HG03064 (cell line): ENCODE data around the gene CAPZA3.
"Not testable (repeated sequence)": the region's sequence is repeated elsewhere in the genome, so short reads cannot be mapped to it uniquely, and the experiment has no call there.

ENCODE experiments used
- ATAC-seq: cut with Tn5 transposase; IDR thresholded peaks from one replicate; pipeline ENCODE4 v1.9.1; 2021; ENCODE audit warnings: low read depth; ENCODE audit not compliant: unreplicated experiment

CAPZA3 gene, protein sequence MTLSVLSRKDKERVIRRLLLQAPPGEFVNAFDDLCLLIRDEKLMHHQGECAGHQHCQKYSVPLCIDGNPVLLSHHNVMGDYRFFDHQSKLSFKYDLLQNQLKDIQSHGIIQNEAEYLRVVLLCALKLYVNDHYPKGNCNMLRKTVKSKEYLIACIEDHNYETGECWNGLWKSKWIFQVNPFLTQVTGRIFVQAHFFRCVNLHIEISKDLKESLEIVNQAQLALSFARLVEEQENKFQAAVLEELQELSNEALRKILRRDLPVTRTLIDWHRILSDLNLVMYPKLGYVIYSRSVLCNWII

DNA sequence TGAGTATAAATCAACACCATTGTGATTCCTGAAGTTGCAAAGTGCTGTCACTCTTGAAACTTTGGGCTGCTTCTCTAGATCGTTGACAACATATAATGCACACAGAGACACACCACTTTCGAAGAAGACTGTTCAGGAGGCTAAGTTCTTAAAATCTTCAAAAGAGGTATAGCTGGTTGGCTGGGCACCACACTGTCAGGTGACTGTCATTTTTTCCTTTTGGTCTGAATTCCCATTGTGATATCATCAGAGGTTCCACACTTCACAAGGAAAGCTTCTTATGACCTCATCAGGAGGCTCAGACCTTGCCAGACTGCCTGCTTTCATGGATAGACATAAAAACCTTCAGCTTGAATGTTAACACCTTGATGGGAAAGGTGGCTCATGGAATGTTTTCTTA, at the start of gene CAPZA3, which contains the start of gene PLCZ1:
TSS of gene CAPZA3 (plus strand) at position 301 of the 400 bp plus-strand sequence. CDS start 150 bp downstream, outside the sequence.
TSS of gene PLCZ1 (minus strand) at position 194 of the 400 bp plus-strand sequence. CDS start 641 bp downstream, outside the sequence.
- no peak for ATAC-seq

DNA sequence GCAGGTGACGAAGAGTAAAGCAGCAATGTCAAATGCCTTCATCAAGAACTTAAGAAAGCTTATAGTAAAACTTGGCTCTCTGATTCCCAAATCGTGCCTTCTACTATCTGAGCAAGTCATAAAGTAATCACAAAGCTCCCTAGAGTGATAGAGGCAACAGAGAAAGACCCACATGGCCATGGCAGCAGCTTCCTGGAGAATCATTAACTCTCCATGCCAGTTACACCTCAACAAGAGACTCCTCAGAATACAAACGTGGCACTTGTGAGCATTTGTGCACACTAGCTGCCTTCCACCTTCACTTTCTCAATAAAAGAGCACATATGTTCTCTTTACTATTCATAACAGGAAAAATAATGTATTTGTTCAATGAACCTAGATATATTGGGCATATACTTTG, 48.1 kb upstream of the CAPZA3 start:
- no peak for ATAC-seq

DNA sequence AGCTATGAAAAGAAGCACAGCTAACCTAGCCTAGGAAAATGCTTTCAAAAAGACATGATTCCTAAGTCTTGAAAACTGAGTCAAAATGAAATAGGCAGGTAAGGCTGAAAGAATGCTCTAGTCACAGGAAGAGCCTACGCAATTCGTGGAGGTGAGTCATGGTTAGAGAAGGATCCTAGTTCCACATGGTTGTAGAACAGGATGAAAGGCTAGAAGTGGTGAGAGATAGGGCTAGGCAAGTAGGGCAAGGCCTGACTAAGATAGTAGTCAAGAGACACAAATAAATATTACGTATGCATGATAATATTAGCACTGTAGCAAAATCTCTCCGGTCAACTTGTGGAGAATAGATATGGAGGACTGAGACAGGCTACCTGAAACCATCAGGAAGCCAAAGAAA, 47.3 kb upstream of the CAPZA3 start:
- ATAC-seq, result no peak

DNA sequence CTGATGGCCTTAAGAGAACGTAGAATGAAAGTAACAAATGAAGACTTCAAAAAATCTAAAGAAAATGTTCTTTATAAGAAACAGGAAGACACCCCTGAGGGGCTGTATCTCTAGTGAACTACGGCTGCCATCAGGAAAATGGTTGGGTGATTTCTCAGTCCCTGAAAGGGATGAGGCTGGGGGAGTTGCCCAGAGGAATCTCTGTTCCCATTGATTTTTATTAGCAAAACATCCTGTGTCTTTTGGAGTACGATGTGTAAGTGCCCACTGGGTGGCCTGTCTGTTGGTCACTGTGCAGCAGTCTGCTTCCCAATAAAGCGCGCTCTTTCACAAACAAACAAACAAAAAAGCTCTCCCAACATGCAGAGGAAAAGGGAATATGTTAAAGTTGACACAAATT, 43.9 kb upstream of the CAPZA3 start:
- ATAC-seq, result not testable (repeated sequence)

DNA sequence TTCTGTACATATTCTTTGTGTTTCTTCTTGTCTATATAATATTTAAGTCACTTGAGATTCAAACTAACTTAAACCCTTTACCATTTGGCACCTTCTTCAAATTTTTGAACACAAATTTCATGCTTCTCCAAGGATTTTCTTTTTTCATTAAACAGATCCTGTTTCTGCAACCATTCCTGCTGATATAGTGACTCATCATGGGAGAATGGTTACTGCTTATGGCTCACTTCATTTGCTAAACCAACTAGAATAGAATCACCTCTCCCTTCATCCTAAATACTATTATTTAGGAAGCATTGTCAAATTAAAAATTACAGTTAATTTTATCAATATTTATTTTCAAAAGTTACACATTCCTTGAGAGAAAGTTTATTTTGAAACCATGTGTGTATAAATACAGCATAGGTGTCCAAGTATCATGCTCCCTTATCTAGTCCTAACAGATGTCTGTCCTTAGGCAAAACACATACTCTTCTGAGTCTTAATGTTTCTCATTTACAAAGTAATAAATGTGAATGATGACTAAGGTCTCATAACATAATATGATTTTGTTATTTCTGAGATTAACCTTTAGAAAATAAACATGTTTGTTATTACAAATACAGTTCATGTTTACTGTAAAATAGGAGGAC, 40.8 kb upstream of the CAPZA3 start:
- no peak for ATAC-seq

DNA sequence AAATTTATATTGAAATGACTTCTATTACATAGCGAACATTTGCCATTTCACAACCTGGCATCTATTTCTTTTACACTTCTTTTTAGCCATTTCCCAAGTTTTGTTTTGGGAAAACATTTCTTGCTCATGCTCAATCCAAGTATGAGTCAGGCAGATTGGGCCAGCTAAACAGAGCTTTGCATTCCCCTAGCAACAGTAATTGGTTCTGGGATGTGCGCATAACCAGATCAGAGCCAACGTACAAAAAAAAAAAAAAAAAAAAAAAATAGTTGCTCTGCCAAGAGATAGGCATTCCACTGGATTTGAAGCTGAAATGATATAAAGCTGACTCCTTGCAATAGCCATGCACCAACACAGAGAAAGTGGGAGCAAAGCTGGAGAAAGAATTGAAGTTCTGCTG, 37.6 kb upstream of the CAPZA3 start:
- ATAC-seq, result no peak

DNA sequence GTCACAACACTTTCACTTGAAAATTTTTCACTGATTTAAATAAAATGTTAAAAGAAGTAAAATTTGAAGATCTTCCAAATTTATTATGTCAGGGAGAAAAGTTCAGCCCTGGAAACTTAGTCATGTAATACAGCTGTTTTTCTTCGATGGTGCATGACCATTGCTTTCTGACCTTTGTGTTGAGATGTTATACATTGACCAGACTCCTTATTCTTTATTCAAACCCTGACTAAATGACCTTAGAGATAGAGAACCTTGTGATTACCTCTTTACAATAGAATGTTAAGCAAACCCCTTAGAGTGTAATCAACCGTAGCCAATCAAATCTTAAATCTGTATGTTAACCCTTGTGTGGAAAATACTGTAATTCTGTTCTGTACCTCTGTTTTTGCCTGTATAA, 34.6 kb upstream of the CAPZA3 start:
- ATAC-seq, result no peak

DNA sequence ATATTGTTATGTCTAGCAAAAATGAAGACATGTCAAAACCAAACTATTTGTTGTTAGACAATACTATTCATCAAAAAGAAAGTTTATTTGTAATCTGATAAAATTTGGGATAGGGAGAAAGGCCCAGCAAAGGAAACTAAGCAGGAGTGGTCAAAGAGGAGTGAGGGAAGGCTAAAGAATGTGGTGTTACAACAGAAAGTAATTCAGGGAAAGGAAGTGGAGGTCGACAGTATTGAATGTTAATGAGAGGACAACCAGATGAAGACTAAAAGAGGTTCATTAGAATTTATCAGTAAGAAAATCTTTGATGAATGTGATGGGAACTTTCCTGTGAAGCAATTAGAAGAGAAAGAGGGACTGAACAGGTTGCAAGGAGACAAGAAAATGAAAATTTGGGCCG, 34.0 kb upstream of the CAPZA3 start:
- no peak for ATAC-seq

DNA sequence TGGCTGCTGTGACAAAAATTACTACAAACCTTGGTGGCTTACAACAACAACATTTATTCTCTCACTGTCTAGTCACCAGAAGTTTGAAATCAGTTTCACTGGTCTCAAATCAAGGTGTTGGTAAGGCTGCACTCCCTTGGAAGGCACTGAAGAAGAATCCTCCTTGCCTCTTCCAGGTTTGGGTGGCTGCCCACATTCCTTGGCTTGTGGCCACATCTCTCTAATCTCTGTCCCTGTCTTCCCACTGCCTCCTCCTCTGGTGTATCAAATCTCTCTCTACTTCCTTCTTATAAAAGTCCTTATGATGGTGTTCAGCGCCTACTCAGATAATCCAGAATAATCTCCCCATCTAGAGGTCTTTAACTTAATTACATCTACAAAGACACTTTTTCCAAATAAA, 31.1 kb upstream of the CAPZA3 start:
- ATAC-seq, result no peak

DNA sequence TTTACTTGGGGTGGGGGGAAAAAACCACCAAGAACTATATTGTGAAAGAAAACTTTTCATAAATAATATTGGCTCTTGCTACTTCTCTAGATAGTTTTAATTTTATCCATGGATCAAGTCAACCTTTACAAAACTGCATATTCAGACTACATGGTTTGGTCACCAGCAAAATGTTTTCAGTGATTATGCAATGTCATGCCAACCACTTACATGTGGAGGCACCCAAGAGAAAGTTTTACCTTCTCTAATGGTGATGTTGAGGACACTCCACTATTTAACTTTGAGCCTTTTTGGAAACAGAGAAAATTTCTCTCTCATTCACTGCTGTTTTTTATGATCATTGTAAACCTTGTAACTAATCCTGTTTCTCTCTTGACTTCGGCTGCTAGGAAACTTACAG, 21.7 kb upstream of the CAPZA3 start:
- ATAC-seq, result no peak

DNA sequence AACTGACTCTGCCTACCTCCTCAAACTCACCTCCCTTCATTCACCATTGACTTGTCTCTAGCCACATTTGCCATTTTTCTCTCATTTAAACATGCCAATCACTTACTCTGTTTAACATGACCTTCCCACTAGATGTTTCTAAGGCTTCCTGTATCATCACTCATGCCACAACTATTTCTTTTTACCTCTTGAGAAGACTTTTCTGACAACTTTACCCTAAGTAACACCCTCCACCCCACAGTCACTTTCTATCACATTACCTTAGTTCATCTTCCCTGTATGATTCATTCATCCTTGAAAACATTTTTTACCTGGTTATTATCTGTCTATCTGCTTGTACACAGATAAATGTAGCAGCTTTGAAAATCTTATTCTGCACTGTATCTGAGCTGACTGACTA, 19.5 kb upstream of the CAPZA3 start:
- ATAC-seq, result no peak

DNA sequence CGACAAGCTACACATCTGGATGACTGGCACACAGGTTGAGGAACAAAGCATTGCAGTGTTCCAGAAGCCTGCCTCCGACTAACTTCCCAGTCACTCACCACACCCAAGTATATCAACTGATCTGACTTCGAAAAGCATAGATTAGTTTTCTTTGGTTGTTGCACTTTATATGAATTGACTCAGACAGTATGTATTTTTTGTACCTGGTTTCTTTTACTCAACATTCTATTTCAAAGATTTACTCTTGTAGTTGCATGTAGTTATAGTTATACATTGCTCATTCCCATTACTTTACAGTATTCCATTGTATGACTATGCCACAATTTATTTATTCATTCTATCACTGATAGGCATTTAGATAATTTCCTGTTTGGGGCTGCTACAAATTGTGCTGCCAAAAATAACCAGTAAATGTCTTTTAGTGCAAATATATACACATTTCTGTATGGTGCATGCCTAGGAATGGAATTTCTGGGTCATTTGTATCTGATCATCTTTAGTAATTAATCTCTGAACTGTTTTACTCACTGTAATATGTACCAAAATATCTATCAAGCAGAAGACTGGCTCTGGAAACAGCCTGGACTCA, 17.9 kb upstream of the CAPZA3 start:
- no peak for ATAC-seq

DNA sequence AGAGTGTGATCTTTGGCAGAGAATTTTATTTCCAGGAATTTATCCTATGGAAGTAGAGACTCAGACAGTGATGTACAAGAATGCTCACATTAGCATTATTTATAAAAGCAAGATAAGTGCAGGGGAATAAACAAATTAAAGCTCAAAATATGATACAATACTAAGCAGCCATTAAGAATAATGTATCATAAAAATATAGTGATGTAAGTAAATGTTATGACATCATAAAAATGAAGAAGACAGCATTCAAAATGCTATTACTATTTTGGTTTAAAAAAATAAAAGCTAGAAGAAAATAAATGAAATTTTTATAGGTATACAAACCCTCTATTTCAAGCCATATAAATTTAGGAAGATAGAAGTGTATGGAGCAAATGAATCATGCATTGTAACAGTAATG, 17.2 kb upstream of the CAPZA3 start:
- no peak for ATAC-seq

DNA sequence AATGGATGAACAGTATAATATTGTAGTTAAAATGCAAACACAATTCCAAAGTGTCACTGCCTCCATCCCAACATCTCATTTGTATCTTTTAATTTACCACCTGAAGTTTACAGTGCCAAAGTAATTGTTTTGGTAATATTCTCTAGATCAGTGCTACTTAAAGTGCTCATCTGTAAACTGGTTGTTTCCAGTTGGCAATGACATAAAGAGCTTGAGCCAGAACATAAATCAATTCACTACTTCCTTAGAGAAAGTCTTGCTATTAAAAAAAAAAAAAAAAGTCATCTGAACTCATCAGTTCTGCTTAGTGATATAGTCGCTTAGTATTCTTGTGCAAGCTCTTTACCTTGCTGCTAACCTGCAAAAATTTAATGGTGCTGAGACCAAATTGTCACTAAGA, 16.5 kb upstream of the CAPZA3 start:
- ATAC-seq, result no peak

DNA sequence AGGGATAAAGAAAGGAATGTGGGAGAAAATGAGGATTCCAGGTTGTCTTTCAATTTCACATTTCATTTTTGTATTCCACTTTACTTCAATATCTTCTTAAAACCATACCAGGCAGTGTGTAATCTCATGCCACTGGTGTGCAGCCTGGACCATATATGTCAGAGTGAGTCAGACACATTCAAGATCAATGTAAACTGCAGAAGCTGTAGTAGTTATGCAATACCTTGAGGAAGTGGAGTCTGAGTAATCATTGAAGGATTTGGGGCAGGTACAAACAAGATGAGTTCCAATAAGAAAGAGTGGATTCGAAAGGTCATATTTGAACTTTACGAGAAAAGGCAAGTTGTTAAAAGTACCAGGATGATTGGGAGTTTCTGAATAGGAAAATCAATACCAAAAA, 14.2 kb upstream of the CAPZA3 start:
- ATAC-seq, result no peak

DNA sequence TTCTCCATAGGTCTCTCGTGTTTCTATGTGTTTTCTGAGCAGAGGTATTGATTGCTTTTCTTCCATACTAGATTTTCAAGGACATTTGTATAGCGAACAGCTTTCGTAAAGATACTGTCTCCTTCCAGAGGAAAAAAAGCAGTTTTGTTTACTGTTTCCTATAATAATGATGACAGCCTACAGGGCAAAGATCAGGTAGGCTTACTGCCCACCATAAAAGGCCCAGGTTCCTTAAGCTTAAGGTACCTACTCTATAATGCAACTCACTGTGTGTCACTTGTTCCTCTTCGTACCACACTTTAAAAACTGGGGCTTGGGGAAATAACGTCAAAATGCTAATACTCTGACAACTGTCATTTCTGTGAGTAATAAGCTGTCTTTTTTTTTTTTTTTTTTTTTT, 6.8 kb upstream of the CAPZA3 start:
- no peak for ATAC-seq

DNA sequence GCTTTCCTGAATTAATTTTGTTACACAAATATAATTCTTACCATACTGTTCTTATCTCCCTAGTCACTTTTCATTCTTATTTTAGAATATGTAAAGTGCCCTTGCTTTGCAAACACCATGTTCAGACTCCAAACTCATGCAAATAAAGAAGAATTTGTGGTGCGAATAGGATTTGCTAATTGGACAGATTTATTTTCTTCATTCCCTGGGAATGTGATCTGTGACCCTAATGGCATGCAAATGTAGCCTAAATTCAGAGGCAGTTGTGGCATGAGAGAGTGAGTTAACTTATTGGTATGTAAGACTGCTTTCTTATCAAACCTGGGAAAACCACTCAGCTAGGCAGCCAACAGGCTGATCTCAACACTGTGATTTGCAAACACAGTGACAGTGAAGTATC, 10.0 kb downstream of the CAPZA3 start:
- no peak for ATAC-seq

DNA sequence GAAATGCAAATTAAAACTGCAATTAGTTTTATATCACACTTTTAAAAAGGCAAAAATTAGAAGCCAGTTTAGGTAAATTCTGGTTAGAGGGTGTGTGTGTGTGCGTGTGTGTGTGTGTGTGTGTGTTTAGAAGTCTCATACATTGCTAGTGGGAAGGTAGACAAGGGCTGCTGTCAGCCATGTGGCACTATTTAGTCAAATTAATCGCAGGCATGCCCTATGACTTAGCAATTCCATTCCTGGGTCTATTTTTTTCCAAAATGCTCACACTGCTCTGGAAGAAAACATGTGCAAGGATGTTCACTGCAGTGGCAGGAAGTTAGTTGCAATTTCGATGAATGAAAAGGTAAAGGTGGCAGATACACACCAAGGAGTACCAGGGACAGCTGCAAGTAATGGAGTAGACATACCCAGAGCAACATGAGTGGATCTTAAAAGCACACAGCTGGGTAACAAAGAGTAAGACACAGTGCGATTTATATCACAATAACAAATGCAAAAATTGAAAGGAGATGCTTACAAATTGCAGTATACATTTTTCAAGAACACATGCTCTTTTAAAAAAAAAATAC, 11.6 kb downstream of the CAPZA3 start:
- ATAC-seq, result no peak

DNA sequence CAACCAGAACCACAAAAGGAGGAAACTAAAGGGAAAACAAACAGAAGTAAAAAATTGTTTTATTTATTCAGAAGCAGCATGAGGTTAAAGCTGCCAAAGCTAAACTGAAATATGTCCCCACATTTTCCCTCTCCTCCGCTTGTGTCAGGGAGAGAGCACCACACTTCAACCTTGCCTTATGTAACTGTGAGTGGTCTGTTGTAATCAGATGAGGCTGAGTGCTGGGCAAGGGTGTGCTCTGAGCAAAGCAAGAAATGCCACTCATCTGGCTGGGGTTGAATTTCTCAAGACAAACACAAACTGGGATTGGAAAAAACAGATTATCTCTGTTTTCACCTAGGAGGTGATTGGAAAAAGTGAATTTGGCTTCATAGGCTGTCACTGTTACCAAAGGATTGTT, 12.2 kb downstream of the CAPZA3 start:
- no peak for ATAC-seq

DNA sequence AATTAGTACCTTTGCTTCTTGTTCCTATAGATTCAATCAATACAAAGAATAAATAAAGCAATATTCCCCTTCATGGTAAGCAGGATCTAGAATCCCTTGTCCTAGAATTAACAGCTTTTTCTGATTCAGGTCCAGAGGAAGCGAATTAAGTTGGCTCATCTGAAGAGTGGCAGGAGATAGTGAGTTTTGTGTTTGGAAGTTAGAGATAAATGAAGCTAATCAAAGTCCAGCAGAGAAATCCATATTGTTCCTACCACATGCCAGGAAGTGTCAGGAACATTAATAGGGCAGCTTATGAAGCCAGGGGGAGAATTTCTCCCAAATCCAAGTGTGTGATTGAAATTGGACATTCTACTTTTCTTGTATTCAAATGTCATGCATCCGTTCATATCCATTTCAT, 13.9 kb downstream of the CAPZA3 start:
- ATAC-seq, result no peak

DNA sequence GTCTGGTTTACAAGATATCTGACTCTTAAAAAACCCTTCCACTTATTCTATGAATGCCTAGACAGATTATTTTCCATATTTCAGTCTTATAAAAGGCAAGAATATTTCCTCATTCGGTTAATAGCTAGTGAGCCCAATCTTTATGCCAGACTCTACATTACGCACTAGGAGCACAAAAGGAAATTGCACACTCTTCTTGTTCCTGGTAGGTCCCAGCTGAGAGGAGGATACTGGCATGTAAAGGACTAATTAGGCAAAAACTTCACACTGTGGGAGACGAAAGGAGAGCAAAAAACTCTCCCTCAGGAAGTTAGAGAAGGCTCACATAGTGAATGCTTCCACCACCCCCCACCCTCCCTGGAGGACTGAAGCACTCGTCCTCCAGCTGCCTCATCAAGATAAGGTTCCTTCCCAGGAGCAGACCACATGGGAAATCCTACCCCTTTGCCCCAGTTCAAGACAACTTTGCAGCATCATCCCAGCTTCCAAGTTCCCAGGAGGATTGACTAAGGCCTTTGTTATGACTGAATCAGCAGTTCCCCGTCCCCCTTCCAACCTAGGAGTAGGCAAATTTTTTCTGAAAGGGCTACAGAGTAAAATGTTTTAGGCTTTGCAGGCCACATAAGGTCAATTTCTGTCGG, 14.5 kb downstream of the CAPZA3 start:
- ATAC-seq, result no peak
